ENCODE measurements around the gene FHIT.
"Not testable (repeated sequence)": the region's sequence is repeated elsewhere in the genome, so short reads cannot be mapped to it uniquely, and the experiment has no call there.

The FHIT gene

GRCh38 chr3:61218504-61218903, 32.7 kb downstream of the FHIT start:
- intact Hi-C loops (cut with micrococcal nuclease), result no loop called here
- Mint-ChIP-seq H3K27ac (no peak overlapping the region), H3K36me3 (ENCODE audit: low read depth) (no peaks in the 10 kb centered on the region), H3K4me1 (ENCODE audit: low read depth) (no peaks in the 10 kb centered on the region), H3K27me3 (no peaks in the 10 kb centered on the region), H3K9me3 (peaks cover 24% of the 10 kb centered on the region), H3K4me3 (no peak overlapping the region)

- H3K27ac Mint-ChIP-seq; H3K4me3 Mint-ChIP-seq; H3K36me3 Mint-ChIP-seq (ENCODE audit: low read depth); intact Hi-C loops (cut with micrococcal nuclease); H3K27me3 Mint-ChIP-seq; H3K4me1 Mint-ChIP-seq (ENCODE audit: low read depth): not testable (repeated sequence)
- H3K9me3 Mint-ChIP-seq, result peaks cover 47% of the 10 kb centered on the region
Observed at GRCh38 chr3:61216171-61216570, 35.1 kb downstream of the FHIT start.

DNA sequence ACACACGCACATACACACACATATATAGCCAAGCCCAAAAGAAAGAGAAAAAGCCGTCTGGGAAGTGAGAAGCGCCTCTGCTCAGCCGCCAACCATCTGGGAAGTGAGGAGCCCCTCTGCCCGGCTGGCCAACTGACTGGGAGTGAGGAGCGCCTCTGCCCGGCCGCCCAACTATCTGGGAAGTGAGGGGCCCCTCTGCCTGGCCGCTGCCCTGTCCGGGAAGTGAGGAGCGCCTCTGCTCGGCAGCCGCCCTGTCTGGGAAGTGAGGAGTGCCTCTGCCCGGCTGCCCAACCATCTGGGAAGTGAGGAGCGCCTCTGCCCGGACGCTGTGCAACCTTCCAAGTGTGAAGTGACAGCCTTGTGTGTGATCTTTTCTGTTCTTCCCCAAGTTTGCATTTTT, 49.2 kb downstream of the FHIT start:
- H3K4me3 Mint-ChIP-seq, result no peak overlapping the region
- intact Hi-C loops (cut with micrococcal nuclease), result no loop called here
- no peaks in the 10 kb centered on the region for H3K9me3 Mint-ChIP-seq
- H3K36me3 Mint-ChIP-seq (ENCODE audit: low read depth), result no peaks in the 10 kb centered on the region
- no peaks in the 10 kb centered on the region for H3K27me3 Mint-ChIP-seq
- H3K27ac Mint-ChIP-seq, result no peak overlapping the region
- no peaks in the 10 kb centered on the region for H3K4me1 Mint-ChIP-seq (ENCODE audit: low read depth)

GRCh38 chr3:61201071-61201470, 50.2 kb downstream of the FHIT start:
- Mint-ChIP-seq H3K4me3 (no peak overlapping the region), H3K9me3 (no peaks in the 10 kb centered on the region), H3K27me3 (no peaks in the 10 kb centered on the region), H3K27ac (no peak overlapping the region), H3K4me1 (ENCODE audit: low read depth) (no peaks in the 10 kb centered on the region), H3K36me3 (ENCODE audit: low read depth) (no peaks in the 10 kb centered on the region)
- intact Hi-C loops (cut with micrococcal nuclease), result no loop called here

GRCh38 chr3:61200270-61200669, 51.0 kb downstream of the FHIT start:
- Mint-ChIP-seq H3K27me3 (no peaks in the 10 kb centered on the region), H3K4me1 (ENCODE audit: low read depth) (no peaks in the 10 kb centered on the region), H3K4me3 (no peak overlapping the region), H3K36me3 (ENCODE audit: low read depth) (no peaks in the 10 kb centered on the region), H3K9me3 (no peaks in the 10 kb centered on the region), H3K27ac (no peak overlapping the region)
- intact Hi-C loops (cut with micrococcal nuclease), result no loop called here

- no peaks in the 10 kb centered on the region for H3K9me3 Mint-ChIP-seq
- no peaks in the 10 kb centered on the region for H3K27me3 Mint-ChIP-seq
- H3K36me3 Mint-ChIP-seq (ENCODE audit: low read depth), result no peaks in the 10 kb centered on the region
- H3K27ac Mint-ChIP-seq, result no peak overlapping the region
- no peaks in the 10 kb centered on the region for H3K4me1 Mint-ChIP-seq (ENCODE audit: low read depth)
- intact Hi-C loops (cut with micrococcal nuclease), result no loop called here
- H3K4me3 Mint-ChIP-seq, result no peak overlapping the region
Observed at GRCh38 chr3:61199843-61200242, 51.4 kb downstream of the FHIT start.

DNA sequence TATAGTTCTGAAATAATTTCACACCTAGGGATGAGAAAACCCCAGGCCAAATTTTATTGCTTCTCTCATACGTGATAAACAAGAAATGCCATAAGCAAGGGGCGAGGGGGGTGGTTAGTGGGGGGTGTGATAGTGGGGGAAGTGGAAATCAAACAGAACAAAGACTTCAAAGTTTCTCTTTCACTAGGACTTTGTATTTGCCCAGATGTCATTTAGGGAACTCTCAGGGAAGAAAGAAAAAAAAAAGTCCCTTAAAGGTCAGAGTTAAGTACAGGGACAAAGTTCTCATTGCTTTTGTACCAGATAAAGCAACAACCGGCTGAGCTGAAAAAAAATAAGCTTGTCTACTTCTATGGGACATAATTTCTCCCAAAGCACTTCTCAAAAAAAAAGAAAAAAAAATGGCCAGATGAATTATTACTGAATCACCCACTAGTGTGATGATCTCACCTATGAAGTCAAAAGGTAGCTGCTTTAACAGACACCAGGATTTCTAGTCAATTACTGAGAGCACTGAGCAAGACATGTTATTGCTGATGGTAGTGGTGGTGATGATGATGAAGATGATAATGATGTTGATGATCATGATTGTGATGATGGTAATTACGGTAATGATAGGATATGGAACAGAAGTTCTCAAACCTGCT, 56.2 kb downstream of the FHIT start:
- Mint-ChIP-seq H3K36me3 (ENCODE audit: low read depth) (no peaks in the 10 kb centered on the region), H3K9me3 (no peaks in the 10 kb centered on the region), H3K27ac (no peak overlapping the region), H3K27me3 (no peaks in the 10 kb centered on the region), H3K4me1 (ENCODE audit: low read depth) (no peaks in the 10 kb centered on the region), H3K4me3 (no peak overlapping the region)
- intact Hi-C loops (cut with micrococcal nuclease), result no loop called here

- Mint-ChIP-seq H3K27me3 (no peaks in the 10 kb centered on the region), H3K27ac (no peak overlapping the region), H3K4me3 (no peak overlapping the region), H3K36me3 (ENCODE audit: low read depth) (no peaks in the 10 kb centered on the region), H3K9me3 (no peaks in the 10 kb centered on the region), H3K4me1 (ENCODE audit: low read depth) (no peaks in the 10 kb centered on the region)
- intact Hi-C loops (cut with micrococcal nuclease), result no loop called here
Observed at GRCh38 chr3:61192222-61192621, 59.0 kb downstream of the FHIT start.

GRCh38 chr3:61190205-61190604, 61.0 kb downstream of the FHIT start:
- H3K9me3 Mint-ChIP-seq; H3K27ac Mint-ChIP-seq; H3K36me3 Mint-ChIP-seq (ENCODE audit: low read depth); intact Hi-C loops (cut with micrococcal nuclease); H3K27me3 Mint-ChIP-seq; H3K4me1 Mint-ChIP-seq (ENCODE audit: low read depth); H3K4me3 Mint-ChIP-seq: not testable (repeated sequence)

DNA sequence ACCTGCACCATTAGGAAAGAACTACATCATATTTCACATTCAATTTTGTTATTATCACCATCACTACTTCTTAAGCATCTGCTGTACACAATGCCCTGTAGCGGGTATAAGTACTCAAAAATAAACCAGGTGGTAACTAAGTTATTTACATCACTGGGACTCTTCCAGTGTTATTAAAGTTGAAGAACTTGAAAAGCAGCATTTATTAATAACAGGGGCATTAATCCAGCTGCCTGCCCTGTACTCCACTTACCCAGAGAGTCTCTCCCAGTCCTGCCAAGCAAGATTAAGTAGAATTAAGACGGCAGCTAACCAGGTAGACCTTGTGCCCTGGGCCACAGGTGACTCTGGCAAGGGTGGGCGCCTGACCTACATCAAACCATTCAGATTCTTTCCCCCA, 65.2 kb downstream of the FHIT start:
- no peaks in the 10 kb centered on the region for H3K9me3 Mint-ChIP-seq
- H3K27me3 Mint-ChIP-seq, result no peaks in the 10 kb centered on the region
- H3K4me3 Mint-ChIP-seq, result no peak overlapping the region
- H3K36me3 Mint-ChIP-seq (ENCODE audit: low read depth), result no peaks in the 10 kb centered on the region
- intact Hi-C loops (cut with micrococcal nuclease), result no loop called here
- no peak overlapping the region for H3K27ac Mint-ChIP-seq
- no peaks in the 10 kb centered on the region for H3K4me1 Mint-ChIP-seq (ENCODE audit: low read depth)

DNA sequence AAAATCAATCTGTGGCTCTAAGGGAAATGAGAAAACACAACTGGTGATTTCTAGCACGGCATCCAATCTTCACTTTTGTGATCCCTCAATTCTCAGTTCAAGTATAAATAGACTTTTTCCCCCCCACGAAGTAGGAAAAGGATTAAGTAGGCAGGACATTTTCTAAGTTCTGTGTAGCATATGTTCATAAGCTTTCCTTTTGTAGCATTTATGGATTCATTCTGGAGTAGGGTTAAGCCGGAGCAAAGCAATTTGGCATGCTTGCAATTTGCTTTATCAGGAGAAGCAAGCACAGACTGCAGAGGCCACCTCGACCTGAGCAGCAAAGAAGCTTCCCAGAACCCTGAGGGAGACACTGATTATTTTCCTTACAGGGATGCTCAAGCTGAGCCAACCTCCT, 66.3 kb downstream of the FHIT start:
- H3K4me1 Mint-ChIP-seq (ENCODE audit: low read depth), result no peaks in the 10 kb centered on the region
- no peak overlapping the region for H3K4me3 Mint-ChIP-seq
- no peaks in the 10 kb centered on the region for H3K36me3 Mint-ChIP-seq (ENCODE audit: low read depth)
- intact Hi-C loops (cut with micrococcal nuclease), result no loop called here
- H3K27me3 Mint-ChIP-seq, result no peaks in the 10 kb centered on the region
- H3K9me3 Mint-ChIP-seq, result no peaks in the 10 kb centered on the region
- H3K27ac Mint-ChIP-seq, result no peak overlapping the region

- H3K27ac Mint-ChIP-seq, result no peak overlapping the region
- no peaks in the 10 kb centered on the region for H3K4me1 Mint-ChIP-seq (ENCODE audit: low read depth)
- intact Hi-C loops (cut with micrococcal nuclease), result no loop called here
- no peaks in the 10 kb centered on the region for H3K36me3 Mint-ChIP-seq (ENCODE audit: low read depth)
- no peak overlapping the region for H3K4me3 Mint-ChIP-seq
- H3K27me3 Mint-ChIP-seq, result no peaks in the 10 kb centered on the region
- no peaks in the 10 kb centered on the region for H3K9me3 Mint-ChIP-seq
Observed at GRCh38 chr3:61182662-61183061, 68.6 kb downstream of the FHIT start.

DNA sequence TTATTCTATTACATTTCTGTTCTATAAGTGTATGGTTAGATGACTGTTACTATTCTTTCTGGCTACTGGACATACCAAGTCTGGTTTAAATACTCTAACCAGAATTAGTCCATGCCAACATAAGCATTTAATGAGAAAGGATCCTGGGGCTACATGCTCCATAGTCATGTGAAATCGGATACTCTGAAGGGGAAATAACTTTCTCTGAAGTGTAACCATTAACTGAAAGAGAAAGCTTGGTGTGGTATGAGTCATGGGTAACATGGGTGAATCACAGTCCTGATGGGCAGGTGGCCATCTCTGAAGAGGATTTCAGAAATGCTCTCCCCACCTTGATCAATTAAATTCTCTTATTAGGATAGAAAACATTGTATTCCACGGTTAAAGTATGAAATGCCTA, 69.4 kb downstream of the FHIT start:
- Mint-ChIP-seq H3K9me3 (no peaks in the 10 kb centered on the region), H3K4me1 (ENCODE audit: low read depth) (no peaks in the 10 kb centered on the region), H3K27me3 (no peaks in the 10 kb centered on the region), H3K36me3 (ENCODE audit: low read depth) (no peaks in the 10 kb centered on the region), H3K4me3 (no peak overlapping the region), H3K27ac (no peak overlapping the region)
- intact Hi-C loops (cut with micrococcal nuclease), result no loop called here

- Mint-ChIP-seq H3K4me1 (ENCODE audit: low read depth) (no peaks in the 10 kb centered on the region), H3K4me3 (no peak overlapping the region), H3K27ac (no peak overlapping the region), H3K9me3 (no peaks in the 10 kb centered on the region), H3K36me3 (ENCODE audit: low read depth) (no peaks in the 10 kb centered on the region), H3K27me3 (no peaks in the 10 kb centered on the region)
- intact Hi-C loops (cut with micrococcal nuclease), result no loop called here
Observed at GRCh38 chr3:61180206-61180605, 71.0 kb downstream of the FHIT start.

- H3K36me3 Mint-ChIP-seq (ENCODE audit: low read depth), result no peaks in the 10 kb centered on the region
Observed at GRCh38 chr3:61178167-61178566, 73.1 kb downstream of the FHIT start.

More at GRCh38 chr3:61178167-61178566, 73.1 kb downstream of the FHIT start:
- Mint-ChIP-seq H3K9me3 (no peaks in the 10 kb centered on the region), H3K27me3 (no peaks in the 10 kb centered on the region), H3K27ac (no peak overlapping the region), H3K4me3 (no peak overlapping the region), H3K4me1 (ENCODE audit: low read depth) (no peaks in the 10 kb centered on the region)
- intact Hi-C loops (cut with micrococcal nuclease), result no loop called here

All from dendritic cell treated with granulocyte-macrophage colony-stimulating factor and Interleukin-4, amounts not matched to agents 40 ng/mL and 50 ng/mL, for 4 days (primary cell).